ENCODE results near the gene MVB12A.

MVB12A gene

GRCh38 chr19:17404621-17405249, 15.1 kb upstream of the MVB12A start:
- in situ Hi-C loops (cut with HindIII; ENCODE audit: low sequenced_read_pairs), result no loop called here

GRCh38 chr19:17405250-17406045, 14.4 kb upstream of the MVB12A start, which contains the start of gene BST2:
Gene BST2 (minus strand): TSS chr19:17405630. CDS start chr19:17405575, 55 bp downstream.
- in situ Hi-C loops (cut with HindIII; ENCODE audit: low sequenced_read_pairs), result no loop called here

GRCh38 chr19:17406046-17406886, 13.6 kb upstream of the MVB12A start:
- in situ Hi-C loops (cut with HindIII; ENCODE audit: low sequenced_read_pairs), result no loop called here

GRCh38 chr19:17406887-17407196, 13.0 kb upstream of the MVB12A start:
- in situ Hi-C loops (cut with HindIII; ENCODE audit: low sequenced_read_pairs), result no loop called here

- in situ Hi-C loops (cut with HindIII; ENCODE audit: low sequenced_read_pairs), result no loop called here
Measured at GRCh38 chr19:17409990-17410389, 9.9 kb upstream of the MVB12A start.

- in situ Hi-C loops (cut with HindIII; ENCODE audit: low sequenced_read_pairs), result no loop called here
Measured at GRCh38 chr19:17411801-17412200, 8.0 kb upstream of the MVB12A start.

- in situ Hi-C loops (cut with HindIII; ENCODE audit: low sequenced_read_pairs), result no loop called here
Measured at GRCh38 chr19:17414097-17414496, 5.8 kb upstream of the MVB12A start.

- in situ Hi-C loops (cut with HindIII; ENCODE audit: low sequenced_read_pairs), result no loop called here
Measured at GRCh38 chr19:17415121-17415520, 4.7 kb upstream of the MVB12A start.

GRCh38 chr19:17418710-17419109, 1.1 kb upstream of the MVB12A start:
- in situ Hi-C loops (cut with HindIII; ENCODE audit: low sequenced_read_pairs), result no loop called here

GRCh38 chr19:17419154-17419620, 660 bp upstream of the MVB12A start:
- in situ Hi-C loops (cut with HindIII; ENCODE audit: low sequenced_read_pairs), result no loop called here

- in situ Hi-C loops (cut with HindIII; ENCODE audit: low sequenced_read_pairs), result no loop called here
Measured at GRCh38 chr19:17420475-17420924, 653 bp downstream of the MVB12A start.

GRCh38 chr19:17421942-17422341, 2.1 kb downstream of the MVB12A start:
- in situ Hi-C loops (cut with HindIII; ENCODE audit: low sequenced_read_pairs), result no loop called here

- in situ Hi-C loops (cut with HindIII; ENCODE audit: low sequenced_read_pairs), result no loop called here
Measured at GRCh38 chr19:17423429-17424208, 3.8 kb downstream of the MVB12A start.

GRCh38 chr19:17424743-17425365, 5.0 kb downstream of the MVB12A start:
- in situ Hi-C loops (cut with HindIII; ENCODE audit: low sequenced_read_pairs), result no loop called here

GRCh38 chr19:17429641-17430113, 9.8 kb downstream of the MVB12A start:
- in situ Hi-C loops (cut with HindIII; ENCODE audit: low sequenced_read_pairs), result no loop called here

GRCh38 chr19:17431417-17431816, 11.6 kb downstream of the MVB12A start:
- in situ Hi-C loops (cut with HindIII; ENCODE audit: low sequenced_read_pairs), result no loop called here

- in situ Hi-C loops (cut with HindIII; ENCODE audit: low sequenced_read_pairs), result no loop called here
Measured at GRCh38 chr19:17435218-17435617, 15.4 kb downstream of the MVB12A start.

GRCh38 chr19:17436094-17436873, 16.4 kb downstream of the MVB12A start:
- in situ Hi-C loops (cut with HindIII; ENCODE audit: low sequenced_read_pairs), result no loop called here

GRCh38 chr19:17436874-17437267, 17.0 kb downstream of the MVB12A start:
- in situ Hi-C loops (cut with HindIII; ENCODE audit: low sequenced_read_pairs), result no loop called here
